RPMI7951 (cell line): ENCODE measurements around the gene PTTG1IP. TPM values are rescaled to one million over a fixed set of nuclear protein-coding genes. Genes with fewer than 3 reads are reported as not detected.

Source experiments
- DNase-seq: peaks from one replicate; pipeline ENCODE4 v3.0.0-alpha.2; 2012; ENCODE audit warnings: low read depth
- total RNA-seq: library from RNA; depleted of rRNA; stranded (reverse); fragments of >200 nt; shearing (Covaris generic); gene quantifications from 2 replicates; pipeline ENCODE4 v1.2.3, GENCODE V29; 2014; rRNA removed

Gene PTTG1IP
- total RNA-seq, 1 experiment from 2014 or later, result 241 TPM

DNA sequence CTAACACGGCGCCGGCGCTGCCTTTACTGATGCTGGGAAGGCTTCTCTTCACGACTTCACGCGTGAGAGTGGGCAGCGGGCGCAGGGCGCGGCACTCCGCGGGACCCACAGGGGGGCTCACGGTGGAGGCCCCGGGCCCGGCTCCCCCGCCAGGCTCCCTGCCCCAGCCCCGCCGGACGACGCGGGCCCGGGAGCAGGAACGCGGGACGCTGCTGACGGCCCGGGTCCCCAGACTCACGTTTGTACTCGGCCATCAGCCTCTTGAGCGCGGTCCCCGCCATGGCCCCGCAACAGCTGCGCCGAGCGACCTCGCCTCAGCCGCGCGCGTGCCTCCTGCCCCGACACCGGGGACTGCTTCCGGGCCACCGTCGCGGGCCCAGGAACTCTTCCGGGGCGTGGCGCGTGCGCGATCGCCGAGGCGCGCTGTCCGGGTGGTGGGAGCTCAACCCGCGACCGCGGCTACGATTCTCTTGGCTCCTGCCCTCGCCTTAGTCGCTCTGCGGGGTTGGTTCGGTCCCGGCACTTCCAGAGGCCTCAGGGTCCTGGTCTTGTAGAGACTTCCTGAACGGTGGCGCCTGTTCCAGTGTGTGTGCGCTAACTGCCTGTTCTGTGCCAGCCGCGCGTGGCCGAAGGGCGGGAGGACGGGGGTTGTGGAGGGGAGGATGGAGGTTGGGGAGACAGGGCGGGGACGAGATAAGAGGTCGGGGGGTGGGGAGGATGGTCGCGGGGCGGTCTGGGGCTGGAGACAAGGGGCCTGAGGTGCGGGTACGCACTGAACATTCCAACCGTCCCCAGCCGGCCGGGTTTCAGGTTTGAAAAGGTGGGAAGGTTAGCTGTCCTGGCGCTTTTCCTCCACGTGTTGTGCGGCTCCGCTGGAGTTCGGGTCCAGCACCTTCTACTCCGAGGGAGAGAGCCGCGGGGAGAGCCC is 71.8 kb downstream of the PTTG1IP start, which contains the start of gene UBE2G2:
Gene UBE2G2, minus strand, starts transcription at position 353 of the 928 bp plus-strand sequence. Its CDS starts 72 bp downstream, at position 281.
- peak; percentile 72 for DNase-seq

DNA sequence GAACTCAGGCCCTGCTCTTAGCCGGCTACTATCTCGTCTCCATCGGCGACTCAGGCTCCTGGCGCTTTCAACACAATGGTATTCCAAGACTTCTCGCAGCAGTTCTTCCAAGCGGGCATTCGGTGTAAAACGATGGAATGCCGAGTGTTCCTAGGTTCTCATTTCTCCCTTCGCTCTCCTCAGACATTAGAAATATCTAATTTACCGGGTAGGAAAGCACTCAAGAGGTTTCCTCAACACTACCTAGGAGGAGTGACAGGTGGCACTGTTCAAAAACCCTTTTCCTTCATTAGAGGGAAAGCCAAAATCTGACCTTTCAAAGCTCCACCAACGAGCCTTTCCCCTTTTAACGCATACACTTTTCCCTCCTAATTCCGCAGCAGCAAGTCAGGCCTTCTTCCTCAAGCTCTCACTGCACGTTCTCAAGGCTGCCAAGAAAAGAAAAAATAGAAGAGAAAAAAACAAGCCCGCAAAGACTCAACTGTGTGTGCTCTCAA is 72.5 kb downstream of the PTTG1IP start:
- DNase-seq, result peak; percentile 35

DNA sequence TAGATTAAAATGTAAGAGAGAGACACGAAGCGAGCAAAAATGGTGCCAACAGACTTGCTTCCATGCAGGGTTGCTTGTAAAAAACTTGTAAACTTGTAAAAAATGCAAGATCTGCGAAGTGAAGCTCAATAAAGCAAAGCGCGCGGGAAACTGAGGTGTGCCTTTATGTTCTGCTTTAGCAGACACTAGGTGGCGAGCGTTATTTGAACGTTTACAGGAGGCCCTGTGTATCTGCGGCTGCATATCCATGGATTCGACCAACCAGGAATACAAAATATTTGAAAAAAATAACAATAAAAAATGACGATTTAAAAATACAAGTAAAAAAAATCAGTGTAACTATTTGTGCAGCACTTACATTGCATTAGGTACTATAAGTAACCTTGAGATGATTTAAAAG is 73.4 kb downstream of the PTTG1IP start:
- peak; percentile 52 for DNase-seq

DNA sequence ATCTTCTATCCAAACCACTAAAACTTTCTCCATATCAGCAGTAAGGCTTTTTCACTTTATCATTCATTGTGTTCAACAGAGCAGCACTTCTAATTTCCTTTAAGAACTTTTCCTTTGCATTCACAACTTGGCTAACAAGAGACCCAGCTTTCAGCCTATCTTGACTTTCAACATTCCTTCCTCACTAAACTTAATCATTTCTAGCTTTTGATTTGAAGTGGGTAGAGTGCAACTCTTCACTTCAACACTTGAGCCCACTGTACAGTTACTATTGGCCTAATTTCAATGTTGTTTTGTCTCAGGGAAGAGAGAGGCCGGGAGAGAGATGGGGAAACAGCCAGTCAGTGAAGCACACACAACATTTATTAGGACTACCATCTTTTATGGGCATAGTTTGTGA is 73.8 kb downstream of the PTTG1IP start:
- DNase-seq, result no peak

Other genes with a start within 250 kb of the PTTG1IP start
- not detected in 2 replicates for gene KRTAP10-9, start 246.6 kb downstream of the PTTG1IP start, total RNA-seq
- not detected in 2 replicates for gene KRTAP10-10, start 236.3 kb downstream of the PTTG1IP start, total RNA-seq
- not detected in 2 replicates for gene KRTAP10-11, start 227.3 kb downstream of the PTTG1IP start, total RNA-seq
- not detected in 2 replicates for gene KRTAP12-4, start 219.0 kb downstream of the PTTG1IP start, total RNA-seq
- gene KRTAP12-3, start 215.8 kb downstream of the PTTG1IP start, total RNA-seq, result not detected in 2 replicates
- gene KRTAP12-2, start 206.8 kb downstream of the PTTG1IP start, total RNA-seq, result not detected in 2 replicates
- gene KRTAP12-1, start 191.5 kb downstream of the PTTG1IP start, total RNA-seq, result not detected in 2 replicates
- gene KRTAP10-12, start 176.5 kb downstream of the PTTG1IP start, total RNA-seq, result not detected in 2 replicates
- gene TSPEAR, start 162.1 kb downstream of the PTTG1IP start, total RNA-seq, result not detected in 2 replicates
- gene UBE2G2, start 71.9 kb downstream of the PTTG1IP start, total RNA-seq, result 40.2 and 40.7 TPM in 2 replicates
- 88.6 and 100.0 TPM in 2 replicates for gene SUMO3, start 55.6 kb downstream of the PTTG1IP start, total RNA-seq
- not detected in 2 replicates for gene ITGB2, start 47.2 kb upstream of the PTTG1IP start, total RNA-seq
- 9.0 and 17.0 TPM in 2 replicates for gene SLX9, start 66.3 kb upstream of the PTTG1IP start, total RNA-seq
- gene ADARB1, start 200.9 kb upstream of the PTTG1IP start, total RNA-seq, result 1.2 and 1.3 TPM in 2 replicates